GM06990 (cell line): Measurements from ENCODE around the gene TOPORS.

ENCODE experiments used
- DNase-seq: peaks from one replicate; pipeline ENCODE4 v3.0.0-alpha.2; 2011; ENCODE audit not compliant: insufficient read length; ENCODE audit errors: extremely low read depth
- H3K27me3 ChIP-seq: replicated peaks from 2 replicates; pipeline ENCODE4 v1.6.0; 2011; ENCODE audit warnings: low read length; ENCODE audit not compliant: control insufficient read depth, insufficient read depth
- H3K36me3 ChIP-seq: 2 replicates; pipeline ENCODE4 v1.5.1; 2011; ENCODE audit warnings: low read length; ENCODE audit not compliant: control insufficient read depth, insufficient read depth
- H3K4me3 ChIP-seq: replicated peaks from 2 replicates; pipeline ENCODE4 v1.5.1; 2011; ENCODE audit warnings: low read depth, mild to moderate bottlenecking, control low read depth, low read length
- TF ChIP-seq, protein P1 (sequence below): IDR thresholded peaks from 2 replicates; pipeline ENCODE4 v1.5.1; 2011; ENCODE audit warnings: low read length, control low read depth, mild to moderate bottlenecking, inconsistent platforms; ENCODE audit not compliant: insufficient read depth, poor library complexity, severe bottlenecking

Gene TOPORS

GRCh38 chr9:32589083-32589723 is 36.8 kb upstream of the TOPORS start:
- no peak for DNase-seq
- TF ChIP-seq, protein P1, sequence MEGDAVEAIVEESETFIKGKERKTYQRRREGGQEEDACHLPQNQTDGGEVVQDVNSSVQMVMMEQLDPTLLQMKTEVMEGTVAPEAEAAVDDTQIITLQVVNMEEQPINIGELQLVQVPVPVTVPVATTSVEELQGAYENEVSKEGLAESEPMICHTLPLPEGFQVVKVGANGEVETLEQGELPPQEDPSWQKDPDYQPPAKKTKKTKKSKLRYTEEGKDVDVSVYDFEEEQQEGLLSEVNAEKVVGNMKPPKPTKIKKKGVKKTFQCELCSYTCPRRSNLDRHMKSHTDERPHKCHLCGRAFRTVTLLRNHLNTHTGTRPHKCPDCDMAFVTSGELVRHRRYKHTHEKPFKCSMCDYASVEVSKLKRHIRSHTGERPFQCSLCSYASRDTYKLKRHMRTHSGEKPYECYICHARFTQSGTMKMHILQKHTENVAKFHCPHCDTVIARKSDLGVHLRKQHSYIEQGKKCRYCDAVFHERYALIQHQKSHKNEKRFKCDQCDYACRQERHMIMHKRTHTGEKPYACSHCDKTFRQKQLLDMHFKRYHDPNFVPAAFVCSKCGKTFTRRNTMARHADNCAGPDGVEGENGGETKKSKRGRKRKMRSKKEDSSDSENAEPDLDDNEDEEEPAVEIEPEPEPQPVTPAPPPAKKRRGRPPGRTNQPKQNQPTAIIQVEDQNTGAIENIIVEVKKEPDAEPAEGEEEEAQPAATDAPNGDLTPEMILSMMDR: peak; percentile 53
- no peak overlapping the region for H3K4me3 ChIP-seq
- no peaks in the 10 kb centered on the region for H3K36me3 ChIP-seq
- H3K27me3 ChIP-seq: no peaks in the 10 kb centered on the region

GRCh38 chr9:32587901-32588300 is 35.5 kb upstream of the TOPORS start:
- Histone ChIP-seq H3K4me3 (no peak overlapping the region), H3K36me3 (no peaks in the 10 kb centered on the region), H3K27me3 (no peaks in the 10 kb centered on the region)
- TF ChIP-seq, protein P1: no peak
- no peak for DNase-seq

DNA sequence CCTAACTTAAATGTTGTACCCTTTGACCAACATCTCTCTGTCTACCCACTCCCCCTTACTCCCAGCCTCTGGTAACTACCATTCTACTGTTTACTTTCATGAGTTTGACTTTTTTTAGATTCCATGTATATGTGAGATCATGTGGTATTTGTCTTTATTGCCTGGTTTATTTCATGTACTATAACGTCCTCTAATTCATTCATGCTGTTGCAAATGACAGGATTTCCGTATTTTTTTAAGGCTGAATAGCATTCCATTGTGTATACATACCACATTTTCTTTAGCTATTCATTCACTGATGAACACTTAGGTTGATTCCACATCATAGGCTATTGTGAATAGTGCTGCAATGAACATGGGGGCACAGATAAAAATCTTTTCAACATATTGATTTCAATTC is 32.4 kb upstream of the TOPORS start:
- Histone ChIP-seq H3K27me3 (no peaks in the 10 kb centered on the region; the same call in 1 of the 2 replicates), H3K4me3 (no peak overlapping the region), H3K36me3 (no peaks in the 10 kb centered on the region)
- TF ChIP-seq, protein P1: no peak
- DNase-seq: no peak

- Histone ChIP-seq H3K27me3 (no peaks in the 10 kb centered on the region; the same call in 1 of the 2 replicates), H3K36me3 (no peaks in the 10 kb centered on the region), H3K4me3 (no peak overlapping the region)
- no peak for DNase-seq
- TF ChIP-seq, protein P1: peak; percentile 64
Measured at GRCh38 chr9:32581512-32582143, 29.2 kb upstream of the TOPORS start.

- DNase-seq: no peak
- no peaks in the 10 kb centered on the region for H3K36me3 ChIP-seq
- H3K4me3 ChIP-seq: no peak overlapping the region
- H3K27me3 ChIP-seq: no peaks in the 10 kb centered on the region; the same call in 1 of the 2 replicates
- TF ChIP-seq, protein P1: no peak
Measured at GRCh38 chr9:32580631-32581300, 28.4 kb upstream of the TOPORS start.
